GM18951 (cell line): ENCODE results near the gene SENP1.

Experiments
- POLR2A ChIP-seq: IDR thresholded peaks from 4 replicates; pipeline ENCODE4 v1.6.1; 2011; ENCODE audit warnings: mild to moderate bottlenecking; ENCODE audit not compliant: insufficient read length, insufficient read depth; ENCODE audit errors: extremely low read depth
- in situ Hi-C: fragments of 300-500 bp; cut with MboI; formaldehyde crosslinking; loops from one replicate; pipeline ENCODE4 v1.12.0; 2022; ENCODE audit warnings: low sequenced_read_pairs, mixed read lengths, inconsistent platforms; ENCODE audit not compliant: unreplicated experiment

Gene SENP1

DNA sequence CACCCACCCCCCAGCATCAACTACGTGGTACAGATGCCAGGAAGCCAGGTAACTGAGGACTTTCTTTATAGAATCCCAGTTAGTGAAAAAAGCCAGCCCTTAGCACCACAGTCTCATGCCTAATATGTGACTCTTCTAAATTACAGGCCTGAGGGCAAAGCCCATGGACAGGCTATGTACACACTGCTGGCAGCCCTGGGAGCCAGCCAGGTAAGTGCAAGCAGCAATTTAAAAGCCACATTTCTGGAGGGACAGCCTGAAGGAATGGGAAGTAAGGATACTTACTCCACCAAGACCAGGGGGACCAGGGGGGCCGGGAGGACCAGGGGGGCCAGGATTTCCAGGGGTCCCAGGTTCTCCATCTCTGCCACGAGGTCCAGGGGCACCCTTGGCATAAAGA is 108.6 kb downstream of the SENP1 start:
- in situ Hi-C loops, result no loop called here
- TF ChIP-seq POLR2A, result no peak

DNA sequence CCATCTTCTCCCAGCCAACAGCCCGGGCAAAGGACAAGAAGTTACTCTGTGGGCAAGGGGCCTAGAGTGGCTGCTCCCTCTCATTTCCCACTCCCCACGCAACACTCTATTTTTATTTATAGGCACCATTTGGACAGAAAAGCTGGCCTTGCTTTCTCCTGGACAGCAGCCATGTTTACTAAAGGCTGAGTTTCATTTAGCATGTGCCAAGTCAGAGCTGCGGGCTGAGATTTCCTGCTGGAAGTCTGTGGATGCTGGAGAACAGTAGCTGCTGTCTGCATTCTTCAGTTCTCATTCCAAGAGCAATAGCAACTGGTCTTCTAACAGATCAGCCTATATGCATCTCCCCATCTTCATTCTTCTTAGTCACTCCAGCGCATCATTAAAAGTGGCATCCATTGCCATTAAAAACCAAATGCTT is 109.9 kb downstream of the SENP1 start:
- in situ Hi-C loops, result no loop called here
- TF ChIP-seq POLR2A, result no peak

DNA sequence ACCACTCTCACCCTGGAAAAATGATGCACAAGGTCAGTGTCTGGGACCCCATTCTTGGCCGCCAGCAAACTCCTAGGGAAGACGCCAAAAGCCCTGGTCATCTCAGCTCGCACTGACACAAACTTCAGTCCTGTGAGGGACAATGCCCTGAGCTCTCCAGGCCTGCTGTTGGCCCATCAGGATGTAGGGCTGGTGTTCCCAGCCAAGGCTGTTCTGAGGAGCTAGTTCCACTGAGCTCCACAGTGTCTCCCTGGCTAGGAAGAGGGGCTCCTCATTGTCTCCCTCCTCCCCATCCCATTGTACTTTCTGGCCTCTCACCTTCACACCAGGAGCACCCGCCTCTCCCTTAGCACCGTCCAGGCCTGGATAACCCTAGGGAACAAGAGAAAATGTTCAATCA is 112.4 kb downstream of the SENP1 start:
- in situ Hi-C loops, result no loop called here

More for the DNA sequence above, 112.4 kb downstream of the SENP1 start:
- no peak for TF ChIP-seq POLR2A
